A549 (cell line): Measurements from ENCODE around the gene MT2A. TPM values are rescaled to one million over a fixed set of nuclear protein-coding genes. Genes with fewer than 3 reads are reported as not detected.

Source experiments
- ATAC-seq, 2 experiments: fragments of 200-7000 bp in 1 of 2; fragments of >200 bp in 1 of 2; cut with Nextera tagmentation in 1 of 2; cut with Tn5 transposase in 1 of 2; 3 replicates each; pipeline versions ENCODE4 v1.8.0 to v1.9.1; 2018 to 2020; ENCODE audit warnings: mild to moderate bottlenecking in 1 of 2, moderate library complexity in 1 of 2
- CTCF ChIA-PET: fragments of 300-600 bp; sonication (Branson Sonifier 250); formaldehyde crosslinking; extraction: SDS; loops from one replicate; lab custom pipeline; 2021; ENCODE audit warnings: antibody characterized with exemption, inconsistent platforms; lab: Yijun Ruan, JAX
- POLR2A ChIA-PET: fragments of 350-600 bp; formaldehyde crosslinking; extraction: SDS; loops from one replicate; lab custom pipeline; 2021; ENCODE audit warnings: antibody characterized with exemption, inconsistent platforms; lab: Yijun Ruan, JAX
- DNase-seq, 2 experiments: peaks; one replicate each; pipeline versions ENCODE4 v3.0.0 to v3.0.0-alpha.2; 2011 to 2016; ENCODE audit warnings: low read depth in 1 of 2, low spot score in 1 of 2
- FAIRE-seq: peaks from 2 replicates; lab custom pipeline; 2011; peaks lifted over from hg19 to GRCh38; lab: Jason Lieb, UNC
- H3K27ac ChIP-seq, 2 experiments: fragments of >200 bp; sonication (Bioruptor Twin); formaldehyde crosslinking; 3 replicates each; pipeline ENCODE4 v1.5.1; 2016 to 2017
- H3K4me1 ChIP-seq: fragments of >200 bp; sonication (Bioruptor Twin); formaldehyde crosslinking; 3 replicates; pipeline ENCODE4 v1.6.1; 2016
- H3K4me2 ChIP-seq: fragments of >200 bp; sonication (Bioruptor Twin); formaldehyde crosslinking; 3 replicates; pipeline ENCODE4 v1.6.1; 2016
- H3K4me3 ChIP-seq: fragments of >200 bp; sonication (Bioruptor Twin); formaldehyde crosslinking; 3 replicates; pipeline ENCODE4 v1.5.1; 2016
- H3K9me3 ChIP-seq: fragments of >200 bp; sonication (Bioruptor Twin); formaldehyde crosslinking; 3 replicates; pipeline ENCODE4 v1.6.1; 2016
- ATOH8 ChIP-seq: fragments of 250-450 bp; sonication (Bioruptor Pico); IDR thresholded peaks from 2 replicates; pipeline ENCODE4 v1.5.0; 2020; ENCODE audit warnings: low read depth, mild to moderate bottlenecking, moderate library complexity
- CBX2 ChIP-seq: fragments of 200-600 bp; sonication (generic); IDR thresholded peaks from 2 replicates; pipeline ENCODE4 v1.6.1; 2016; ENCODE audit warnings: low read depth, mild to moderate bottlenecking, borderline replicate concordance
- CEBPB ChIP-seq, 2 experiments: fragments of >200 bp in 1 of 2; sonication (Bioruptor Twin) in 1 of 2; formaldehyde crosslinking in 1 of 2; IDR thresholded peaks; 2 replicates each; pipeline ENCODE4 v1.6.1; 2012 to 2016
- CHD2 ChIP-seq: fragments of 150-350 bp; IDR thresholded peaks from 2 replicates; pipeline ENCODE4 v1.6.1; 2014; ENCODE audit warnings: low read length; ENCODE audit not compliant: partially characterized antibody
- E2F6 ChIP-seq: IDR thresholded peaks from 2 replicates; pipeline ENCODE4 v1.6.1; 2012; ENCODE audit warnings: low read depth, borderline replicate concordance
- FOSL2 ChIP-seq, 2 experiments: fragments of 450-650 bp in 1 of 2; fragments of >200 bp in 1 of 2; sonication (Bioruptor Twin) in 1 of 2; formaldehyde crosslinking; IDR thresholded peaks; 2 replicates each; pipeline versions ENCODE4 v1.5.0 to v1.6.1; 2016 to 2020; ENCODE audit warnings: mild to moderate bottlenecking in 1 of 2, moderate library complexity in 1 of 2
- HES2 ChIP-seq: fragments of >200 bp; sonication (Bioruptor Twin); formaldehyde crosslinking; IDR thresholded peaks from 2 replicates; pipeline ENCODE4 v1.6.1; 2016
- HEYL ChIP-seq: fragments of 250-450 bp; sonication (Bioruptor Pico); IDR thresholded peaks from 2 replicates; pipeline ENCODE4 v1.8.0; 2021; ENCODE audit warnings: mild to moderate bottlenecking, moderate library complexity
- HOXA7 ChIP-seq: fragments of 250-450 bp; sonication (Bioruptor Pico); IDR thresholded peaks from 2 replicates; pipeline ENCODE4 v1.5.0; 2020; ENCODE audit warnings: mild to moderate bottlenecking, moderate library complexity
- HOXB5 ChIP-seq: fragments of 250-450 bp; sonication (Bioruptor Pico); IDR thresholded peaks from 2 replicates; pipeline ENCODE4 v1.5.0; 2020; ENCODE audit warnings: mild to moderate bottlenecking, moderate library complexity
- JUN ChIP-seq, 2 experiments: fragments of >200 bp; sonication (Bioruptor Twin); formaldehyde crosslinking; IDR thresholded peaks; 2 replicates in 1 of 2; 3 replicates in 1 of 2; pipeline ENCODE4 v1.6.1; 2016 to 2017
- MAX ChIP-seq: IDR thresholded peaks from 2 replicates; pipeline ENCODE4 v1.6.1; 2012
- NFE2L2 ChIP-seq: fragments of 150-350 bp; conservative IDR thresholded peaks from 2 replicates; pipeline ENCODE4 v1.6.1; 2014; ENCODE audit warnings: low read length
- PBX3 ChIP-seq: IDR thresholded peaks from 2 replicates; pipeline ENCODE4 v1.6.1; 2012
- POLR2A ChIP-seq: IDR thresholded peaks from 2 replicates; pipeline ENCODE4 v1.6.1; 2012; ENCODE audit warnings: mild to moderate bottlenecking, low read length
- POLR2AphosphoS2 ChIP-seq: conservative IDR thresholded peaks from 2 replicates; pipeline ENCODE4 v1.6.1; 2012; ENCODE audit warnings: low read length, improper control_type of control experiment, inconsistent platforms
- RCOR1 ChIP-seq: fragments of 150-350 bp; IDR thresholded peaks from 2 replicates; pipeline ENCODE4 v1.6.1; 2014; ENCODE audit warnings: antibody characterized with exemption, low read length, low read depth
- RNF2 ChIP-seq: fragments of 200-600 bp; sonication (generic); IDR thresholded peaks from 2 replicates; pipeline ENCODE4 v1.6.1; 2016; ENCODE audit warnings: low read depth, mild to moderate bottlenecking, antibody characterized with exemption, moderate library complexity, borderline replicate concordance
- USF2 ChIP-seq: fragments of 450-650 bp; IDR thresholded peaks from 2 replicates; pipeline ENCODE4 v1.6.1; 2014; ENCODE audit warnings: antibody characterized with exemption
- WGBS: methylation state at CpG from one replicate; pipeline ENCODE4 v1.1.6; 2017; ENCODE audit errors: missing lambda C conversion rate; 5-methylcytosine and 5-hydroxymethylcytosine counted together
- polyA plus RNA-seq, 4 experiments: library from polyadenylated mRNA; depleted of rRNA in 3 of 4; stranded (reverse); fragments of >200 nt; fragmentation: RNase III in 1 of 4; extraction: RNeasy Plus Mini Kit Qiagen cat#74134 plus additional on column Dnase treatment in 1 of 4; gene quantifications; 2 replicates in 3 of 4; 3 replicates in 1 of 4; pipeline ENCODE4 v1.2.3, GENCODE V29; 2011 to 2017

MT2A gene
- polyA plus RNA-seq, 2 of the 4 experiments (the other 2 are of a cell fraction): 39.1 to 305 TPM

- no peak for TF ChIP-seq HEYL (CRISPR knock-in tag)
- TF ChIP-seq NFE2L2: no peak
Measured at GRCh38 chr16:56635441-56635967, 27.1 kb downstream of the MT2A start (continued).

- H3K27ac ChIP-seq: no peak overlapping the region
- TF ChIP-seq E2F6 (no peak), USF2 (no peak), PBX3 (no peak), CBX2 (no peak), JUN (IDR thresholded peaks at IDR 0.05) (no peak), NFE2L2 (no peak), MAX (no peak), POLR2AphosphoS2 (no peak), RCOR1 (no peak), CEBPB (IDR thresholded peaks at IDR 0.05) (no peak), HES2 (no peak)
- TF ChIP-seq, all 56 proteins: peak for 0
- 74% methylated on average over 9 of the region's 9 CpGs for WGBS
- ATAC-seq (no peak), DNase-seq (no peak), FAIRE-seq (no peak)
- ChIA-PET CTCF (interaction anchor here (7.2 to 25.6 kb wide), 2 partner anchors 27 to 66 kb away, joined by 36 to 340 read pairs; partner anchors contain the start of gene MT2A), POLR2A (interaction anchor here (1.4 kb wide), 1 partner anchor 46 kb away, joined by 4 read pairs; the partner anchor contains the start of gene MT1X)
- Histone ChIP-seq H3K9me3 (no peaks in the 10 kb centered on the region), H3K4me1 (0 out of 3 replicates have a peak, but pooled peaks cover 3% of the 10 kb centered on the region), H3K4me2 (no peak overlapping the region), H3K4me3 (no peak overlapping the region)
Measured at GRCh38 chr16:56636616-56637413, 28.4 kb downstream of the MT2A start.

- 48% methylated on average over 60 of the region's 68 CpGs for WGBS
- ATAC-seq (peak; percentile 68 to 77; a peak in 5 of 6 replicates), DNase-seq (peak; percentile 23 to 40), FAIRE-seq (no peak)
- H3K9me3 ChIP-seq: no peaks in the 10 kb centered on the region
- H3K27ac ChIP-seq: peak within 1 kb of the TSS; percentile 51 to 83; a peak in 5 of 6 replicates
- ChIA-PET CTCF (interaction anchor here (1.2 to 25.6 kb wide), 3 partner anchors 13 to 64 kb away, joined by 3 to 340 read pairs (median 36); partner anchors contain the start of genes MT1E and MT2A), POLR2A (interaction anchor here (0.9 kb wide), 1 partner anchor 45 kb away, joined by 3 read pairs; no protein-coding TSS in a partner anchor)
- peak within 1 kb of the TSS; percentile 43 for H3K4me3 ChIP-seq
- TF ChIP-seq HOXB5 (CRISPR knock-in tag) (no peak), MAX (peak; percentile 48; the same call in 1 of the 2 replicates), RNF2 (no peak), ATOH8 (CRISPR knock-in tag) (no peak), CHD2 (no peak), FOSL2 (IDR thresholded peaks at IDR 0.05) (no peak), FOSL2 (CRISPR knock-in tag; IDR thresholded peaks at IDR 0.05) (no peak), POLR2A (peak; percentile 45), USF2 (no peak), HOXA7 (no peak)
- 0 out of 3 replicates have a peak, but pooled peaks cover 3% of the 10 kb centered on the region for H3K4me1 ChIP-seq
- peak within 1 kb of the TSS; percentile 71 for H3K4me2 ChIP-seq
Measured at GRCh38 chr16:56637814-56638750, 29.7 kb downstream of the MT2A start, which contains the start of gene MT1A. Gene MT1A (plus strand): TSS chr16:56638666. CDS start chr16:56638739, 73 bp downstream.
